Stimulated activated CD8-positive, alpha-beta memory T cell treated with anti-CD3 and anti-CD28 coated beads, Interleukin-4, amount 100 ng/mL, for 4 hours (primary cell): ENCODE measurements around the gene VAPB.
"Not testable (repeated sequence)": the region's sequence is repeated elsewhere in the genome, so short reads cannot be mapped to it uniquely, and the experiment has no call there.

Experiments
- DNase-seq, 2 donors: peaks; one replicate each; pipeline ENCODE4 v3.0.0-alpha.2; 2020; ENCODE audit warnings: low read depth in 2 of 2, low spot score in 1 of 2

Gene VAPB

GRCh38 chr20:58406422-58407001 is 17.5 kb downstream of the VAPB start:
- DNase-seq, result no peak

DNA sequence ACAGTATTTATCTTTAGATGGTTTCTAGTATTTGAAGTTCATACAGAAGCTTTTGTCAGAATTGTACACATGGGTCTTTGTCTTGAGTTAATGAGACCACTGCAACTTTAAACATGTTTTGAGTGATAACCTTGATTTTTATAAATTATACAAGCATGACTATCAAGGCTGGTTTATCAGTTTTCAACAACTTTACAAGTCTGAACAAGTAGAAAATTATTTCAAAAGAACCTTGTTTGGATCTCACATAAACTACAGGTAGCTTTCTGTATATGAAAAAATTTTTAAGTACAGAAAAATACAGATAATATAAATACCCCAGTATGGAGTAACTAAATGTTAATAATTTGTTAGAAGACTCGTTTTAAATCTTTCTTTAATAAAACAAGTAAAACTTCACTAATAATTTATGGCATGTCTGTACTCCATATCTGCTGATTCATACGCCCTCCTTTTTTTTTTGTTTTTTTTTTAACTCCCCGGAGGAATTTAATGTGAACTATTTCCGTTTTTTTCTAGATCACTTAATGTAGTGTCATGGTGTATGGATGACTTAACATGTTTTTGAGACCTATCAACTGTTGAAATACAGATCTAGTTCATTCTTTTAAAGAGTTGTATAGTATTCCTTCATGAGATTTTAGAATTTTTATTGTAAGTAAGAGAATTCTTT is 18.3 kb downstream of the VAPB start:
- DNase-seq, result no peak

GRCh38 chr20:58407966-58408557 is 19.0 kb downstream of the VAPB start:
- DNase-seq, result no peak

DNA sequence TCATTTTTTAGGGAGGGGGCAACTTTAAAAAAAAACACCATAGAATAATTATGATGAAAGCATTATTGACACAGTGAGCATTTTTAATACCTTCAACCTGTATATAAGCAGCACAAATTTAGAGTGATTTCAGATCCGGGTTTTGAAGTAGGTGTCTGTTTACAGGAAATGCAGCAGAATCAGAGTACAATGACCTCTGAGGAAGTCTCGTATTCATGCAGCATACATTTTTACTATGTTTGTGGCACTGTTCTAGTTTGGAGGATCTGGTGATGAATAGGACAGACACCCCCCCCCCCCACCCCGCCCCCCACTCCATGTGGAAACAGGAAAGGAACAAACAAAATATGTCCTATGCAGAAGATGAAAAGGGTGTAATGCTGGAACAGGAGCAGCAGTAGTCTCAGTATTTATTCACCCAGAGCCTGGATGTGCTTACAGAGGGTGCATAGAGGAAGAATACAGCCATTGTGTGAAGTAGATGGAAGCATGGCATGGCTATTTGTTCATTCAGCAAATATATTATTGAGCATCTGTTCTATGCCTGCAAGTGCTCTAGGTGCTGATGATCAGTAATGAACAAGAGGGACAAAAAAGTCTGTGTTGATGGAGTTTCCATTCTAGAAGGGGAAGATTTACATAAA is 19.7 kb downstream of the VAPB start:
- no peak for DNase-seq

DNA sequence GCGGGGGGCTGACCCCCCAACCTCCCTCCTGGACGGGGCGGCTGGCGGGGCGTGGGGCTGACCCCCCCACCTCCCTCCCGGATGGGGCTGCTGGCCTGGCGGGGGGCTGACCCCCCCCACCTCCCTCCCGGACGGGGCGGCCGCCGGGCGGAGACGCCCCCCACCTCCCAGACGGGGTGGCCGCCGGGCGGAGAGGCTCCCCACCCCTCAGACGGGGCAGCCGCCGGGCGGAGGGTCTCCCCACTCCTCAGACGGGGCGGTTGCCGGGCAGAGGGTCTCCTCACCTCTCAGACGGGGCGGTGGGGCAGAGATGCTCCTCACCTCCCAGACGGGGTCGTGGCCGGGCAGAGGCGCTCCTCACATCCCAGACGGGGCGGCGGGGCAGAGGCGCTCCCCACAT is 25.2 kb downstream of the VAPB start:
- not testable (repeated sequence) for DNase-seq

- DNase-seq, result not testable (repeated sequence)
These were observed 25.8 kb downstream of the VAPB start for GRCh38 chr20:58414786-58415185.

GRCh38 chr20:58416057-58416456 is 27.0 kb downstream of the VAPB start:
- no peak for DNase-seq

DNA sequence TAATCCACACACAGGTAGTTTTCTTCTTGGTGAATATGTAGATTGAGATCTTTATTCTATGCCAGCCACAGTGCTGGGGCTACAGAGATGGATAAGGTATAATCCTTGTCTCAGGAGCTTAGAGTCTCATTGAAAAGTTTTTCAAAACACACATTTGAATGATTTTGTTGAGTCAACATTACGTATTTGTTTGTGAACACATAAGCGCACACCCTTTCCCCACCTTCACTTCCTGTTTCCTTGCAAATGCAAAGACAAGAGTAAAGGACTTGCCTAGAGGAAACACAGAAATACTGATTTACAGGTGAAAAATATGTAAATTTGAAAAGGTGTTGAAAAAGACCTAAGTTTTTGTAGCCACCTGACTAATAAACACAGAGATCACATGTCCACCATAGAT is 27.8 kb downstream of the VAPB start:
- no peak for DNase-seq

DNA sequence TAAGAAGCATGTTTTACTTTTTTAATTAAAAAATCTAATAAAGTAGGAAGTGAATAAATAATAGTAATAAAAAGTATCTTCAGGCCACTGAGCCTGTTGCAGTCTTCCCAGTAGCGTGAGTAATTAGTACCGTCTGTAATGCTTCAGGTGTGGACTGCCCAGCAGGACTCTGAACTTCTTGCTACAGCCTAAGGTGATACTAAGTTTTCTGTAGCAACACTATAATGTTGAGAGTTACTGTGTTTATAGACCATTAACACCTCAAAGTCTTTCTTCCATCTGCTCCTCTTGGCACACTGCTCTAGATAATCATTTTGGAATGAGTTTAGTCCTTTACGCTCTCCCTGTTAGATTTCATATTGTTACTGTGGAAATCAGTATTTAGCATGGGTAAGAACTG is 28.4 kb downstream of the VAPB start:
- DNase-seq, result no peak

DNA sequence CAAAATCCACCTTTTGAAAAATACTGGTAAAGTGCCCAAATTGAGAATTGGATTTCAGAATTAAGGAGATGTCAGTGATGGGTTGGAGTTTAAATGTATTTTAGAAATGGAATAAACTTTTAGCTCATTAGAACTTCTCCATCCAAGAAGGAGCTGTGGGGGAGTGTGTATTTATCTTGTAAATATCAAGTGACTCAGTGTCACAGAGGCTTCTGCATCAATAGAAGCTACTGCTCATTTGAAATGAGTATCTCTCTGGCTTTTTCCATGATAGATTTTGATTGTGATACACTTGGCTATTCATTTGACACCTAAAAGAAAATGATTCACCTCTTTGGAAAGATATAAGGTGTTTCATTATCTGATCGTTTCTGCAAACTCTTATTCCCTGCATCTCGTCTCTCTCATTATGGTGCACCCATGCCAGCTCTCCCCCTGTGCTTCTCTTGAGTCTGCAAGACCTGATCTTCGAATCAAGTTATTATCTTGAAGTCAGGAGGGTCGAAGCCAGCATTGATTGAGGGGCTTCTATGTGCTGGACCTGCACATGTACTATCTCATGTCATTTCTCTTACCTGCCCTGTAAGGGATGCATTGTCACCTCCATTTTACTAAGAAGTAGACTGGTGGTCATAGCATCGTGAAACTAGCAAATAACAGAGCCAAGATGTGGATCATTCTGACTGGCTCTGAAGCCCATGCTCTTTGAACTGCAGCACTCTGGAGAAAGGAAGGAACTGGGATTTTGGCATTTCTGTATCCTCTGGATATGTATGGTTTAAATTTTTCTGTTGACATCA is 30.1 kb downstream of the VAPB start:
- DNase-seq, result no peak

DNA sequence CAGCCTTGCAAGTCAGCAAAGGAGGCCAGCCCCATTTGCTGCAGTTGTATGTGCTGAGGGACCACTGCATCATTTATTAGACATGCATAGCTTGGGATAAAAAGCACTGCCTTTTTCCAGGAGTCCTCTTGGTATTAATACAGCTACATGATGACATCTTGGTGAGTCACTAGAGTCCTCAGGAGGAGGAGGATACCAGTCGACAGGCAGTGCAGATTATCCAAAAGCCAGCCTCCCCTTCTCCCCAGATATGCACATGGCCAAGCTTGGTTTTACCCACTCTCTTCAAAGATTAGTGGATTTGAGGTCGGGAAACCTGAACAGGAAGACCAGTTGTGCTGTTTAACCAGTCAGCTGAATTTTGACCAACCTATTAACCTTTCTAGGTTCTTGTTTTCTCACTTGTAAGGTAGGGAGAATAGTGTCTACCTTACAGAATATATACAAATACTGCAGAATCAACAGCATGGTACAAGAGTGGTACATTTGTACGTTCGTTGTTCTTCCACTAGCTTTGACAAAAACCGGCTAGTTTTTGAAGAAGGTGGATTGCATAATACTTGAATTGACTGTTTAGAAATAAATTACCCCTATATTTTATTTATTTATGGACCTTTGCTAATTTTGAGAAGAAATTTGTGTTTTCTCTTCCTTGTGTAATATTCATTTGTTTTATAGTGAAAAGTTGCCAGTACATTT is 31.9 kb downstream of the VAPB start:
- DNase-seq, result no peak

DNA sequence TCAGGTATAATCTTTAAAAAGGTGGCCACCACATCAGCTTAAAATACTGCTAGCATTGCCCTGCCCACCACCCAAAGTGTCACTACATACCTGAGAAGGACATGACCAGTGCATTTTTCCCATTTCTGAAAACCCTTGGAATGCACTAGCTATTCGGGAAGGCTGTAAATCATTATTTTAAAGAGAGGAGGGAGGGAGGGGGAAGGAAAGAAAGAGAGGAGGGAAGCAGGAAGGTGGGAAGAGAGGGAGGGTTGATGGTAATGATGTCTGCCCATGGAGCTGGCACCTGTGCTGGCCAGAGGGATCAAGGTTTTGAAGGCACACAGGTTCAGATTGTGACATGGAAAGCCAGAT is 32.4 kb downstream of the VAPB start:
- DNase-seq, result no peak

DNA sequence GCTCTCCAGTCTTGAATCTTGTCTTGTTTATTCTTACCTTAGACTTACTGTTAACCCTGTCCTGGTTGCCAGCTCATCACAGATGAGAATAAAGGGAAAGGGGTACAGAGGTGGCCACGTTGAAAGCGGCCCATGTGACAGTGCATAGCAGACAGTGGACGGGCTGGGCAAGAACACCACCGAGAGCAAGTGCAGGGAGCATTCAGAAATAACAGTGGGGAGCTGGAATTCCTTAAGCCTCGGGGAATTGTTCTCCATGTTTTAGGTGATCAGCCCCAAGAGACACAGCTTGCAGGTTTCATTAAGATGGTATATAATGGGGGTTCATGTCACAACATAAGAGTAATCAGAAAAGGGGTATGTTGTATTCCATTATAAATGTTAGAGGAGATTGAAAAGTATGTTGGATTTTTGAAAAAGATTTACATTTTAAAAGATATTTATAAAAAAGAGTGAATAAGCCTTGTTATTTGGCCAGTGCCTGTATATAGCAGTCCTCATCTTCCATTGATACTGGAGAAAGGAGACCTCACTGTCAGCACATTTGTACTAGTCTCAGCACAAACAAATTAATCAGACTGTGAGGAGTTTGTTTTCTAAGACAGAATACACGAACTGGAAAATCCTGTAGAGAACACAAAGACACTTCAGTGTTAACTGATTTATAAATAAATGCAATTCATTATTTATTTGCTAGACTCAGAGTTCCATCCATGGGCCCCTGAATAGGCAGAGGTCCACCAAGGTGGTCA is 35.4 kb downstream of the VAPB start:
- DNase-seq, result no peak

- DNase-seq, result not testable (repeated sequence)
These were observed 38.5 kb downstream of the VAPB start for GRCh38 chr20:58427571-58427970.

- DNase-seq, result no peak
These were observed 39.3 kb downstream of the VAPB start for GRCh38 chr20:58428364-58428763.

DNA sequence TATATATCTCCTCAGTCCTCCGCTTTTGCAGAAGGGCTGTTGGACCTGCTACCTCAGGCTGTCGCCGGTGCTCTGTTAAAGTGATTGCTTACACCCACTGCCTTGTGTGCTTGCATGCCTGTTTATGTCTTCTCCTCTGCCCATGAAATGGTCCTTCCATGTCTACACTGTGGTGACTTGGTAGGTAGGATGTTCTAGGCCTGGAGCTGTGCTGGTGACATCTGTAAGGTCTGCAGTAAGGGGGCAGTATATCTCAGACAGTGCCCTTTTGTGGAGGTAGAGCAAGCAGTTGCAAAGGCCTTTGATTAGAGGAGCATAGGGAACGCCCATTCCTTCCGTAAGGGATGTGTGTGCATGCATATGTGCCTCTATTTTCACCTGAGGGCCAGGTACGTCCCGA is 40.3 kb downstream of the VAPB start:
- no peak for DNase-seq

DNA sequence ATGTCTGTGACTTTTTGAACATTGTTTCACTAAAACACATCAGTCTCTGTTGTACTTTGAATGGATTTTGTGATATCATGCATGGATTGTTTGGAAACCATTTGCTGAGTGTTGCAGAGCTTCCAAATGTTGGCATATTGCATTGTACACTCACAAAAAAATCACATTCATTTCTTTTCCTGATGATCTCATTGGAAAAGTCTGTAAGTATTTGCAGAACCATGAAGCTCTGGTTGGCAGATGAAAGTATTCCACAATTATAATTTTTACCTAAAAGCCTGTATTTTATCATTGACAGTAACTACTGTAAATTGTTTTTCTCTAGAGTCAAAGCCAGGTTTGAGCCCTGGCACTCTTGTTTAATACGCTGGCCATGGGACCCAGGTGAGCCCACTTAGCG is 42.1 kb downstream of the VAPB start:
- DNase-seq, result no peak

DNA sequence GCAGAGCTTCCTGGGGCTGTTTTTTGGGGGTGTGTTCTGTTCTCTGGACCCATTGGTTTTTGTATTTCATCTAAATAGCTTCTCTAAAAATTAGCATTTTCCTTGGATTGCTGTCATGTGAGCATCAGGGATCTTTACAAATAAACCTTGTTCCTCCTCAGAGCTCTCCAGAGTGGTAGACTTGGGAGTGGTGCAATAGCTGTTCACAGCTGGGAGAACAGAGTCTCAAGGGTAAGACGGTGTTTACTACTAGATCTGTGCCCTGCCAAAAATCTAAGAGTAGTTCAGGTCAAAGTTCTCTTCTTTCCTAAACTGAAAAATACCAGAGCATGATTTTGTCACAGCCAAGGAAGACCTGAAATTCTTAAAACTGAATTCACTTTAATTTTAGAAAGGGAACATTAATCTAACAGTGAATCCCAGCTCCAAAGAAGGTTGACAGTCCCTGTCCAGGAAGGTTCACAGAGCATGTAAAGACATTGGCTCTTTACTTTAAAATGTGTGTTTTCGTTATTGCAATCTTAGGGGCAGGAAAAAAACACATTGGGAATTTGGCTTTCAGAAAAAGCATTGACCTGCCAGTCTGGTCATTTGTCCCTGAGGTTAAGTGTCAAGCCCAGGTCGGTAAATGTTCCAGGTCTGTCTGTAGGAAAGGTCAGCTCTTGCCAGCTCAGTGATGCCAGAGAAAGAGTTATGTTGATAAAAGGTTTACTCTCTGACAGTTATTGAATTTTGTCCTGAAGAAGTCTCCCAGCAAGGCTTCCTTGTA is 43.3 kb downstream of the VAPB start:
- no peak for DNase-seq

- no peak for DNase-seq
These were observed 44.1 kb downstream of the VAPB start for GRCh38 chr20:58433029-58433647.
